EH (cell line): ENCODE results near the gene WBP2NL.

Source experiments
- DNase-seq: peaks from one replicate; pipeline ENCODE4 v3.0.0-alpha.2; 2015; ENCODE audit warnings: low read depth

WBP2NL gene

GRCh38 chr22:41978732-41979131, 19.9 kb upstream of the WBP2NL start:
- DNase-seq = no peak

DNA sequence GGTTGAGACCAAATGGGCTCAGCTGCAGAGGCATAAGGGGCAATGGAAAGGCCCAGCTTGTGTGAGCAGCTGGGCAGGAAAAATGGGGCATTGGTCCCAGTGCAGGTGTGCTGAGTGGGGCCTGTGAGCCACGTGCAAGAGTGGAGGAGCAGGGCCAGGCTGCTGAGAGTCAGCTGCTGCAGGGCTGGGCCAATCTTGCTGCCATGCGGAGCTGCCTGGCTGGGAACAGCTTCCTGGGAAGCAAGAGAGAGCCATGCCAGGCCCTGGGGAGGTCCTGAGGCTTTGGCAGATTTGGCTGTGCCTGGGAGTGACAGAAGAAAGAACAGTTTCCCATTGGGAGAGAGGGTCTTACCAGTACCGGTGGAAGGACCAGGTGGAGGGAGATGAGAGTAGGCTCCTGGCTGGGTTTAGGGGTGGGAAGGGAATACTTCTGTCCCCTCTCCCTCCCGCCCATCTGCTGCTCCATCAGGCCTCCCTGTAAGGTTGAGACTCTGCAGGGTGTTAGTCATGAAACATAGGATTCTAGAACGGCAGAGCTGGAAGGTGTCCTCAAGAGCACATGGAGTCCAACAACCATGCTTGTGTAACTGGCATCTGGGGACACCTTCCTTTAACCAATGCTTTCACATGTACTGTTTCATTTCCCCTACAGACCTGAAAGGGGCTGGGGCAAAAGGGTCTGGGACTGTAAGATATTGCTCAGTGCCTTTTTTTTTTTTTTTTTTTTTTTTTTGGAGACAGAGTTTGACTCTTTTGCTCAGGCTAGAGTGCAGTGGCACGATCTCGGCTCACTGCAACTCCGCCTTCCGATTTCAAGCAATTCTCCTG, 19.0 kb upstream of the WBP2NL start:
- no peak for DNase-seq

DNA sequence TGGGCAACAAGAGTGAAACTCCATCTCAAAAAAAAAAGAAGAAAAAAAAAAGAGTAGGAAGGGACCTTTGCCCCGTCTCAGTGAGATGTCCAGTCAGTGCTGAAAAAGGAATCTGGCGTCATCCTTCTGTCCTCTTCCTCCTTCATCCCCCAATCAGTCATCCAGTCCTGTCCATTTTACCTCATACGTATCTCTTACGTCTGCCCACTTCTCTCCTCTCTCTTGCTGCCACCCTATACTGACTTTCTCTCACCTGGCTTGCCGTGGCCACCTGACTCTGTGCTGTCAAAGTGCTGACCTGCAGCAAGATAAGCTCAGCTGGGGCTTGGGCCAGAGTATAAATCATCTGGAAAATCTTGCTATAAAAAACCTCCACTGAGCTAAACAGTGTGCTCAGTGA, 15.7 kb upstream of the WBP2NL start:
- no peak for DNase-seq

- peak; percentile 63 for DNase-seq
Measured at GRCh38 chr22:41983513-41984405, 14.8 kb upstream of the WBP2NL start.

DNA sequence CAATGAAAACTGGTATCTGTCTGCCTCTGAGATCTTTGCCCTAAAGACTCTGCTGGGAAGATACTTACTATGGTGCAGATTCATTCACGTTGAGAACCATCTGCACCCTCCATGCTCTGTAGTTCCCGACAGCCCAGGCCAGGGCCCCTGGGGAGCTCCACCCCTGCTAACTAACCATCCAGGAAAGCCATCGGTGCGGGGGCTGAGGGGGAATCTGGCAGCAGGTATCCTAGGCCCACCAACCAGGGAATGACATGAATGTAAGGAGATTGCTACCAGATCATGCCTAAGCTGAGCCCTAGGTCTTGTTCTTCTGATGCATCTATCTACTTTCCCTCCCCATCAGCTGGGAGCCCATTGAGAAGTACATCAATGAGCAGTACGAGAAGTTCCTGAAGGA, 11.3 kb upstream of the WBP2NL start:
- DNase-seq = no peak

DNA sequence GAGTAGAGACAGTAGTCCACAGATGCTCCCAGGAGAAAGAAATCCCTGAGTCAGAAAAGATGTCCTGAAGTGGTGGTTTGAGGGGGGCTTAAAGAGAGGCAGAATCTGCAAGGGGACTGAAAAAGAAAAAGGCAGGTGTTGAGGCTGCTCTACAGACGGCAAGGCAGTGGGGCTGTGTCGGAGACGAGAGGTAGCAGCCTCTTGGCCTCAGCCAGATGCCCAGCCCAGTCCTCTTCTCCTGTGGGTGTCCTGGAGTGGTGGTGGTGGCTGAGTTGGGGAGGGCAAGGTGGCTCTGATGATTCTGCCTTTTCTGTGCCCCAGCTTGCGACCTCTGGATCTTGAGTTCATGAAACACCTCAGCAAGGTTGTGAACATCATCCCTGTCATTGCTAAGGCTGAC, 9.3 kb upstream of the WBP2NL start:
- DNase-seq = no peak

- DNase-seq = no peak
Measured at GRCh38 chr22:41991111-41991510, 7.5 kb upstream of the WBP2NL start.

GRCh38 chr22:41992496-41992895, 6.1 kb upstream of the WBP2NL start:
- DNase-seq = no peak

- no peak for DNase-seq
Measured at GRCh38 chr22:41995211-41995610, 3.4 kb upstream of the WBP2NL start.

DNA sequence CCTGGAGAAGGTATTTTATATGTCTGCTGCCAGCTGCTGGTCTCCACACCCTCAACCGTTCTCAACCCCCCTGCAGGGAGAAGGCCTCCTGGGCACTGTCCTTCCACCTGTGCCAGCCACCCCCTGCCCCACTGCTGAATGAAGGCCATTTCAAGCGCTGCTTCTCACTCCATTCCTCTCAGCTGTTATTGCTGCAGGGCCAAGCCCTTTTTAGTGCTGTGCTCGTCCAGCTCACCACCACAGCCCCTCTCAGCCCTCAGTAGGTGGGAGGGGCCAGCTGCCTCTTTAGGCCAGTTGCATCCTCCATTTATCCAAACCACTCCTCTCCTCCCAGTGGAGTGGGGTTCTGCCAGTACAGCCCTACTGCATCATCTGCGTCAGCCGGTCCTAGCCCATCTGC, 1.8 kb upstream of the WBP2NL start:
- no peak for DNase-seq

DNA sequence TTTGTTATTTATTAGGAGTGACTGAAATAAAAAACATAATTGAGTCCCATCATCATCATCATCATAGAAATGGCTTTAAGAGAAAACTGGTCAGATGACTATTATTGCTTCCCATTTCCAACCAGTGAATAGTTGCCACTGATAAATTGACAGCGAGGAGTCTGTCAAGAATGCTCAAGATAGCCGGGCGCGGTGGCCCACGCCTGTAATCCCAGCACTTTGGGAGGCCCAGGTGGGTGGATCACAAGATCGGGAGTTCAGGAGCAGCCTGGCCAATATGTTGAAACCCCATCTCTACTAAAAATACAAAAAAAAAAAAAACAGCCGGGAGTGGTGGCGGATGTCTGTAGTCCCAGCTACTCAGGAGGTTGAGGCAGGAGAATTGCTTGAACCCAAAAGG, 1.9 kb downstream of the WBP2NL start:
- no peak for DNase-seq

DNA sequence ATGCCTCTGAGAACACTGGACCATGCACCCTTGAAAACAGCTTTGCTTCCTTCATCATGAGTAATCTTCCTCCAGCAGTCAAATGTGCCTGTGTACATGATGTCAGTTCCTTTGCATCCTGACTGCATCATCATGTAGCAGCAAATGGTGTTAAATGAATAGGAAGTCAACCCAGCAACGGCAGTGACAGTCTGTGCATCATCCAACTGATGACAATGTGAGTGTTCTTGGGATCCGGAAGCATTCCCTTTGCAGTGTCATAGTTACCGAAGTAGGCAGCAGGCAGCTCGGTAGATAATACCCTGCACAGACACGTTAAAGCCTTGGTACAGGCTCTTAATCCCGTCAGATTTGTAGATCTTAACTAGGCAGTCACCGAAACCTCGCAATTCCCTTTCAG, 2.5 kb downstream of the WBP2NL start:
- DNase-seq = no peak

DNA sequence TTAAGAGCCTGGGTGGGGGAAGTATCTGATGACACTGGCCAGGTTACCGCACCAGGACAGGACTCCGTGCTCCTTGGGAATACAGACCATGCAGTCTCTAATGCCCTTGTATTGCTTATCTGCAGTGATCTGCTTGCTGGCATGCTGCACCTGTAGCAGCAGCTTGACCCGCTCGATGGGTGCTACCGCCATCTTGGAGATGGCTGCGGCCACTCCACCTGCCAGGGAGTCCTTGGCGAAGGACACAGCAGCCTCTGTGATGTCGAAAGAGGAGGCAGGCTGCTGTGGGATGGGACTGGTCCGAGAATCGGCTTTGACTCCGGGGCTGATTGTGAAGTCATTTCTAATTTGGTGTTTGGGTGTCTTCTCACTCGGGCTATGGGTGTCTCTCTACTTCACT, 3.1 kb downstream of the WBP2NL start:
- DNase-seq = no peak

DNA sequence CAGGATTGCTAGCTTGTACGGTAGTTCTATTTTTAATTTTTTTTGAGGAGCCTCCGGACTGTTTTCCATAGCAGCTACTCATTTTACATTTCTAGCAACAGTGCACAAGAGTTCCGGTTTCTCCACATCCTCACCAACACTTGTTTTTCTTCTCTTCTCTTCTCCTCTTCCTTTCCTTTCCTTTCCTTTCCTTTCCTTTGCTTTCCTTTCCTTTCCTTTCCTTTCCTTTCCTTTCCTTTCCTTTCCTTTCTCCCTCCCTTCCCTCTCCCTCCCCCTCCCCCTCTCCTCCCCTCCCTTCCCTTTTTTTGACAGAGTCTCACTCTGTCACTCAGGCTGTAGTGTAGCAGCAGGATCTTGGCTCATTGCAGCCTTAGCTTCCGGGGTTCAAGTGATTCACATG, 9.3 kb downstream of the WBP2NL start:
- DNase-seq = no peak

DNA sequence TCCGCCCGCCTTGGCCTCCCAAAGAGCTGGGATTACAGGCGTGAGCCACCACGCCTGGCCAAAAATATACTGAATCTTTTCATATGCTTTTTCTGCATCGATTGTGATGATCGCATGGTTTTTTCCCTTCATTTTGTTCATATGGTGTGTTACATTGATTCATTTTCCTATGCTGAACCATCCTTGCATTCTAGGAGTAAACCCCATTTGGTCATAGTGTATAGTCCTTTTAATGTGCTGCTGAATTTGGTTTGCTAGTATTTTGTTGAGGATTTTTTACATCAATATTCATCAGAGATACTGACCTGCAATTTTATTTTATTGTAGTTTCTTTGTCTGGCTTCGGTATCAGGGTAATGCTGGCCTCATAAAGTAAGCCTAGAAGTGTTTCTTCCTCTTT, 12.2 kb downstream of the WBP2NL start:
- no peak for DNase-seq

- DNase-seq = no peak
Measured at GRCh38 chr22:42013385-42013784, 14.8 kb downstream of the WBP2NL start.

GRCh38 chr22:42016111-42016510, 17.5 kb downstream of the WBP2NL start:
- no peak for DNase-seq

DNA sequence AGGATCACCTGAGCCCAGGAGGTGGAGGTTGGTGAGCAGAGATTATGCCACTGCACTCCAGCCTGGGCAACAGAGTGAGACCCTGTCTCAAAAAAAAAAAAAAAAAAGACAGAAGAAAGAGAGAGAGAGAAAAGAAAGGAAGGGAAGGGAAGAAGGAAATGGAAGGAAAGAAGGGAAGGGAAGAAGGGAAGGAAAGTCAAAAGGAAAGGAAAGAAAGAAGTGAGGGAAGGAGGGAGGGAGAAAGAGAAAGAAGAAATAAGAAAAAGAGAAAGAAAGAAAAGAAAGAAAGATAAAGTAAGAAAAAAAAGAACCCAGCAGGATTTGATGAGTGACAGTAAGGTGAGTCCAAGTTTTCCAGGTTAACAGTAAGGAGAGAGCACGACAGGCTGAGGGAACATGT, 19.6 kb downstream of the WBP2NL start:
- no peak for DNase-seq

GRCh38 chr22:42021571-42021970, 23.0 kb downstream of the WBP2NL start:
- no peak for DNase-seq

DNA sequence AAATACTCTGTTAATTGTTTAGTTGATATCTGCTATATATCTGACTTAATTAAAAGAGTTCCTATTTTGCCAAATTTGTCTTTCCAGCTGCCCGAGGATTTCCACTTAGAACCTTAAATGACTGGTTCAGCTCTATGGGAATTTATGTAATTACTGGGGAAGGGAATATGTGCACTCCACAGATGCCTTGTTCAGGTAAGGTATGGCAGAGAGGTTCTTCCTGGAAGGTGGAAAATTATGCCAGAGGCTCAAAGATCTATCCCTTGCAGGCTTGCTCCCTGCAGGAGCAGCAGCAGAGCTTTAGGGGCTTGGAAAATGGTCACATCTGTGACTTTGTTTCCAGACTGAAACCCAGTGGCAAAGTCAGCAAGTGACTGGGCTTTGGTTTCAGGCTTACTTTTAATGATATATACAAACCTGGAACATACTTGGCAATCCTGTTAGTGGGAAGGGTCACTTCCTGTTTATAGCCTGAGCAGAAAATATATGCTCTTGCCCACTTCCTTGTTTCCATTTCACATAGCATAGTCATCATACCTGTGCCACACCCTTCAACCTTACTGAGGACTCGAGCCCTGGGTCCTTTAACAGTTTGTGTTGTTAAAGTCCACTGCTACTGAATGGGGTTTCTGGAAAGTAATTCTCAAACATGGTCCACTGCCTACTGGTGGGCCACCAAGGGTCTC, 23.7 kb downstream of the WBP2NL start:
- DNase-seq = no peak

GRCh38 chr22:42025421-42025820, 26.8 kb downstream of the WBP2NL start:
- peak; percentile 7 for DNase-seq

DNA sequence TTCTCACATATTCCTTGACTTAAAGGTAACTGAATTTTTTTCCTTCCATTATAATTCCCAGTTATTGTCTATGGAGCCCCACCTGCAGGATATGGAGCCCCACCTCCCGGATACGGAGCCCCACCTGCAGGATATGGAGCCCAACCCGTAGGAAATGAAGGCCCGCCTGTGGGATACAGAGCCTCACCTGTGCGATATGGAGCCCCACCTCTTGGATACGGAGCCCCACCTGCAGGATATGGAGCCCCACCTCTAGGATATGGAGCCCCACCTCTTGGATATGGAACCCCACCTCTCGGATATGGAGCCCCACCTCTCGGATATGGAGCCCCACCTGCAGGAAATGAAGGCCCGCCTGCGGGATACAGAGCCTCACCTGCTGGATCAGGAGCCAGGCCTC, 28.1 kb downstream of the WBP2NL start:
- DNase-seq = no peak
